Spinal cord (tissue), 10 donors: ENCODE data around the gene GCLM. TPM values are rescaled to one million over a fixed set of nuclear protein-coding genes. Genes with fewer than 3 reads are reported as not detected.
"Not testable (repeated sequence)": the region's sequence is repeated elsewhere in the genome, so short reads cannot be mapped to it uniquely, and the experiment has no call there.

Source experiments
- DNase-seq, 6 donors: peaks; one replicate each; pipeline versions ENCODE4 v3.0.0 to v3.0.0-alpha.2; 2013 to 2015; ENCODE audit warnings: low spot score in 6 of 6, low read depth in 4 of 6
- H3K27ac ChIP-seq: one replicate; pipeline ENCODE4 v1.5.1; 2013; ENCODE audit warnings: low read depth, low read length, control low read depth
- H3K27me3 ChIP-seq: one replicate; pipeline ENCODE4 v1.6.1; 2013; ENCODE audit warnings: low read length; ENCODE audit not compliant: control insufficient read depth, insufficient read depth
- H3K36me3 ChIP-seq: one replicate; pipeline ENCODE4 v1.6.1; 2013; ENCODE audit warnings: low read length; ENCODE audit not compliant: control insufficient read depth, insufficient read depth
- H3K4me1 ChIP-seq: one replicate; pipeline ENCODE4 v1.6.1; 2013; ENCODE audit warnings: low read length; ENCODE audit not compliant: control insufficient read depth, insufficient read depth
- H3K4me3 ChIP-seq: one replicate; pipeline ENCODE4 v1.5.1; 2013; ENCODE audit warnings: low read depth, low read length, control low read depth
- H3K9me3 ChIP-seq: one replicate; pipeline ENCODE4 v1.6.1; 2013; ENCODE audit warnings: low read length; ENCODE audit not compliant: control insufficient read depth, insufficient read depth
- WGBS: methylation state at CpG from one replicate; pipeline ENCODE4 v1.1.5; 2013; ENCODE audit warnings: missing lambda C conversion rate; ENCODE audit not compliant: insufficient coverage; 5-methylcytosine and 5-hydroxymethylcytosine counted together
- polyA plus RNA-seq, 2 donors: library from polyadenylated mRNA; unstranded; fragments of 120-200 nt; gene quantifications; one replicate each; pipeline ENCODE4 v1.2.1, GENCODE V29; 2013; ENCODE audit not compliant: insufficient read length in 2 of 2
- total RNA-seq, 2 donors: library from RNA; depleted of rRNA in 1 of 2; stranded (reverse); fragments of 120-200 nt in 1 of 2; fragments of >200 nt in 1 of 2; gene quantifications; one replicate each; pipeline versions ENCODE4 v1.2.3 to v1.2.4, GENCODE V29; 2013 to 2014
- donor health status: healthy.

GCLM gene
- total and polyA plus RNA-seq, 4 donors: 11.5 to 17.6 (median 12.7) TPM

GRCh38 chr1:93874025-93874651 lies 35.1 kb downstream of the GCLM start:
- Histone ChIP-seq H3K27ac (no peak overlapping the region), H3K27me3 (no peaks in the 10 kb centered on the region), H3K9me3 (no peaks in the 10 kb centered on the region), H3K4me1 (peaks cover 11% of the 10 kb centered on the region), H3K36me3 (peaks cover 16% of the 10 kb centered on the region), H3K4me3 (no peak overlapping the region)
- WGBS: 100% methylated on average over 1 of the region's 3 CpGs
- DNase-seq: peak in 2 of 6 donors; percentile 49 to 78

- no peak for DNase-seq
- peaks cover 23% of the 10 kb centered on the region for H3K36me3 ChIP-seq
- WGBS: 82% methylated on average over 2 of the region's 4 CpGs
- no peak overlapping the region for H3K27ac ChIP-seq
- H3K4me1 ChIP-seq: no peaks in the 10 kb centered on the region
- H3K9me3 ChIP-seq: no peaks in the 10 kb centered on the region
- no peak overlapping the region for H3K4me3 ChIP-seq
- no peaks in the 10 kb centered on the region for H3K27me3 ChIP-seq
Measured at GRCh38 chr1:93871366-93871765, 37.9 kb downstream of the GCLM start.

GRCh38 chr1:93869653-93870052 lies 39.6 kb downstream of the GCLM start:
- H3K4me3 ChIP-seq: no peak overlapping the region
- no peak overlapping the region for H3K27ac ChIP-seq
- H3K4me1 ChIP-seq: no peaks in the 10 kb centered on the region
- peaks cover 19% of the 10 kb centered on the region for H3K36me3 ChIP-seq
- no peaks in the 10 kb centered on the region for H3K27me3 ChIP-seq
- 100% methylated on average over 2 of the region's 5 CpGs for WGBS
- DNase-seq: no peak
- H3K9me3 ChIP-seq: no peaks in the 10 kb centered on the region

- not testable (repeated sequence) for H3K9me3 ChIP-seq, H3K4me3 ChIP-seq, H3K4me1 ChIP-seq, H3K27me3 ChIP-seq, H3K27ac ChIP-seq, DNase-seq
- WGBS: no CpG with 5 or more reads among the region's 1 CpG
- H3K36me3 ChIP-seq: peaks cover 15% of the 10 kb centered on the region
Measured at GRCh38 chr1:93868492-93868891, 40.7 kb downstream of the GCLM start.

GRCh38 chr1:93865253-93865652 lies 44.0 kb downstream of the GCLM start:
- H3K27me3 ChIP-seq: no peaks in the 10 kb centered on the region
- 71% methylated on average over 4 of the region's 5 CpGs for WGBS
- peaks cover 11% of the 10 kb centered on the region for H3K36me3 ChIP-seq
- H3K4me1 ChIP-seq: no peaks in the 10 kb centered on the region
- H3K9me3 ChIP-seq: no peaks in the 10 kb centered on the region
- no peak for DNase-seq
- no peak overlapping the region for H3K27ac ChIP-seq
- no peak overlapping the region for H3K4me3 ChIP-seq

- H3K4me1 ChIP-seq: no peaks in the 10 kb centered on the region
- no peak overlapping the region for H3K27ac ChIP-seq
- no peaks in the 10 kb centered on the region for H3K27me3 ChIP-seq
- H3K36me3 ChIP-seq: peaks cover 10% of the 10 kb centered on the region
- no peak for DNase-seq
- no peaks in the 10 kb centered on the region for H3K9me3 ChIP-seq
- no peak overlapping the region for H3K4me3 ChIP-seq
- WGBS: 67% methylated on average over 2 of the region's 3 CpGs
Measured at GRCh38 chr1:93864175-93864574, 45.1 kb downstream of the GCLM start.

GRCh38 chr1:93857653-93858052 lies 51.6 kb downstream of the GCLM start:
- H3K27ac ChIP-seq, H3K27me3 ChIP-seq, H3K9me3 ChIP-seq, DNase-seq, H3K36me3 ChIP-seq, H3K4me1 ChIP-seq, H3K4me3 ChIP-seq: not testable (repeated sequence)
- WGBS: no CpG with 5 or more reads among the region's 3 CpGs

- DNase-seq, H3K27ac ChIP-seq, H3K9me3 ChIP-seq, H3K27me3 ChIP-seq, H3K36me3 ChIP-seq, H3K4me1 ChIP-seq, H3K4me3 ChIP-seq: not testable (repeated sequence)
- WGBS: 78% methylated on average over 4 of the region's 9 CpGs
Measured at GRCh38 chr1:93855983-93856382, 53.2 kb downstream of the GCLM start.

GRCh38 chr1:93853940-93854339 lies 55.3 kb downstream of the GCLM start:
- WGBS: 100% methylated on average over 1 of the region's 3 CpGs
- Histone ChIP-seq H3K9me3 (peaks cover 1% of the 10 kb centered on the region), H3K27ac (no peak overlapping the region), H3K27me3 (no peaks in the 10 kb centered on the region), H3K4me1 (no peaks in the 10 kb centered on the region), H3K4me3 (no peak overlapping the region), H3K36me3 (no peaks in the 10 kb centered on the region)
- no peak for DNase-seq

GRCh38 chr1:93851878-93852277 lies 57.4 kb downstream of the GCLM start:
- Histone ChIP-seq H3K4me1 (peaks cover 7% of the 10 kb centered on the region), H3K9me3 (peaks cover 1% of the 10 kb centered on the region), H3K4me3 (no peak overlapping the region), H3K27me3 (no peaks in the 10 kb centered on the region), H3K27ac (no peak overlapping the region), H3K36me3 (no peaks in the 10 kb centered on the region)
- no peak for DNase-seq
- no CpG with 5 or more reads among the region's 1 CpG for WGBS
